HCT116 (cell line): Measurements from ENCODE around the gene ALDH2. TPM values are rescaled to one million over a fixed set of nuclear protein-coding genes. Genes with fewer than 3 reads are reported as not detected.

Experiments used
- ATAC-seq: fragments of 200-7000 bp; cut with Tn5 transposase; 2 replicates; pipeline ENCODE4 v1.9.1; 2020; ENCODE audit warnings: mild to moderate bottlenecking, moderate library complexity
- BruUV-seq: library from RNA; stranded (reverse); fragments of 400-500 nt; replicated peaks from 2 replicates; lab custom pipeline; 2021; lab: Mats Ljungman, UMichigan
- CTCF ChIA-PET: fragments of 300-600 bp; sonication (Branson Sonifier 250); formaldehyde crosslinking; loops from one replicate; lab custom pipeline; 2021; ENCODE audit warnings: antibody characterized with exemption; lab: Charles Lee
- POLR2A ChIA-PET: fragments of 300-600, 350-600 bp; sonication (Branson Sonifier 250); formaldehyde crosslinking; loops from one replicate; lab custom pipeline; 2021; ENCODE audit warnings: antibody characterized with exemption; lab: Charles Lee
- RAD21 ChIA-PET, 2 experiments: fragments of 300-600 bp; sonication (Branson Sonifier 250); formaldehyde crosslinking; loops; one replicate each; lab custom pipeline; 2023; ENCODE audit warnings: low total read pairs in 2 of 2; ENCODE audit not compliant: uncharacterized antibody in 2 of 2, unreplicated experiment in 2 of 2, low non-redundant PET in 1 of 2; lab: Charles Lee
- DNase-seq: peaks from one replicate; pipeline ENCODE4 v3.0.0-alpha.2; 2010; ENCODE audit warnings: low read depth, low spot score
- H2AFZ ChIP-seq: fragments of 200-600 bp; shearing (Covaris generic), sonication (generic); 2 replicates; pipeline ENCODE4 v1.6.1; 2017; ENCODE audit warnings: low read depth, mixed run types, mixed read lengths, antibody characterized with exemption, low read length; ENCODE audit not compliant: poor library complexity, severe bottlenecking
- H3K27ac ChIP-seq: 2 replicates; pipeline ENCODE4 v1.5.1; 2012; ENCODE audit warnings: low read depth, low read length
- H3K27me3 ChIP-seq: fragments of 200-600 bp; sonication (generic); 2 replicates; pipeline ENCODE4 v1.6.1; 2016; ENCODE audit warnings: mixed run types, low read length, mixed read lengths; ENCODE audit not compliant: insufficient read depth
- H3K36me3 ChIP-seq, 2 experiments: fragments of 200-500 bp in 1 of 2; fragments of 200-600 bp in 1 of 2; sonication (Bioruptor generic) in 1 of 2; sonication (generic) in 1 of 2; 2 replicates each; pipeline versions ENCODE4 v1.5.1 to v1.6.1; 2014 to 2016; ENCODE audit warnings: low read length in 2 of 2, inconsistent platforms in 1 of 2, mixed read lengths in 1 of 2, mixed run types in 1 of 2; ENCODE audit not compliant: insufficient read depth in 2 of 2, control insufficient read depth in 1 of 2
- H3K4me1 ChIP-seq, 2 experiments: fragments of 200-600 bp in 1 of 2; sonication (generic) in 1 of 2; 2 replicates each; pipeline versions ENCODE4 v1.5.1 to v1.6.1; 2012 to 2017; ENCODE audit warnings: low read length in 2 of 2, inconsistent platforms in 1 of 2, mild to moderate bottlenecking in 1 of 2, mixed read lengths in 1 of 2, mixed run types in 1 of 2, moderate library complexity in 1 of 2; ENCODE audit not compliant: insufficient read depth in 2 of 2, control insufficient read depth in 1 of 2
- H3K4me2 ChIP-seq: fragments of 200-600 bp; sonication (generic); 2 replicates; pipeline ENCODE4 v1.6.1; 2017; ENCODE audit warnings: mixed run types, low read length, mixed read lengths
- H3K4me3 ChIP-seq, 2 experiments: fragments of 200-600 bp in 1 of 2; sonication (generic) in 1 of 2; replicated peaks in 1 of 2; 2 replicates each; pipeline ENCODE4 v1.5.1; 2011 to 2016; ENCODE audit warnings: low read length in 2 of 2, control low read depth in 1 of 2, low read depth in 1 of 2, mild to moderate bottlenecking in 1 of 2, mixed read lengths in 1 of 2, mixed run types in 1 of 2
- H3K79me2 ChIP-seq: fragments of 200-600 bp; sonication (generic); 2 replicates; pipeline ENCODE4 v1.6.1; 2017; ENCODE audit warnings: mild to moderate bottlenecking, mixed run types, low read length, moderate library complexity, mixed read lengths; ENCODE audit not compliant: insufficient read depth
- H3K9ac ChIP-seq: fragments of 200-600 bp; sonication (generic); 2 replicates; pipeline ENCODE4 v1.6.1; 2016; ENCODE audit warnings: low read length, mixed read lengths
- H3K9me2 ChIP-seq: fragments of 200-600 bp; sonication (generic), shearing (Covaris generic); 2 replicates; pipeline ENCODE4 v1.6.1; 2017; ENCODE audit warnings: mixed run types, mild to moderate bottlenecking, moderate library complexity; ENCODE audit not compliant: insufficient read depth
- H3K9me3 ChIP-seq, 2 experiments: fragments of 200-500 bp in 1 of 2; fragments of 200-600 bp in 1 of 2; sonication (Bioruptor generic) in 1 of 2; sonication (generic) in 1 of 2; 2 replicates each; pipeline ENCODE4 v1.6.1; 2014 to 2017; ENCODE audit warnings: low read length in 2 of 2, mixed read lengths in 2 of 2, inconsistent platforms in 1 of 2, low read depth in 1 of 2, mild to moderate bottlenecking in 1 of 2, mixed run types in 1 of 2, moderate library complexity in 1 of 2; ENCODE audit not compliant: control insufficient read depth in 1 of 2, insufficient read depth in 1 of 2
- H4K20me1 ChIP-seq: fragments of 200-600 bp; sonication (generic), shearing (Covaris generic); 2 replicates; pipeline ENCODE4 v1.6.1; 2017; ENCODE audit warnings: mixed run types, mild to moderate bottlenecking, moderate library complexity; ENCODE audit not compliant: insufficient read depth
- CBX3 ChIP-seq: IDR thresholded peaks from 2 replicates; pipeline ENCODE4 v1.6.1; 2012; ENCODE audit warnings: low read depth
- CEBPB ChIP-seq: IDR thresholded peaks from 2 replicates; pipeline ENCODE4 v1.6.1; 2012; ENCODE audit warnings: low read depth
- EZH2 ChIP-seq: fragments of 200-600 bp; sonication (generic); IDR thresholded peaks from 2 replicates; pipeline ENCODE4 v1.6.1; 2017; ENCODE audit warnings: antibody characterized with exemption, mixed run types
- EZH2phosphoT487 ChIP-seq: fragments of 200-600 bp; IDR thresholded peaks from 2 replicates; pipeline ENCODE4 v1.6.1; 2018; ENCODE audit warnings: antibody characterized with exemption, borderline replicate concordance
- JUND ChIP-seq: IDR thresholded peaks from 2 replicates; pipeline ENCODE4 v1.6.1; 2012
- POLR2A ChIP-seq: IDR thresholded peaks from 2 replicates; pipeline ENCODE4 v1.7.0; 2011; ENCODE audit warnings: borderline replicate concordance; ENCODE audit not compliant: insufficient read depth, insufficient read length; ENCODE audit errors: extremely low read depth
- POLR2AphosphoS5 ChIP-seq: IDR thresholded peaks from 2 replicates; pipeline ENCODE4 v1.6.1; 2011; ENCODE audit warnings: mild to moderate bottlenecking, low read depth, low read length, moderate library complexity
- SIN3A ChIP-seq: IDR thresholded peaks from 2 replicates; pipeline ENCODE4 v1.6.1; 2012; ENCODE audit warnings: low read depth
- SP1 ChIP-seq: IDR thresholded peaks from 2 replicates; pipeline ENCODE4 v1.6.1; 2012; ENCODE audit warnings: low read depth
- SRF ChIP-seq: IDR thresholded peaks from 2 replicates; pipeline ENCODE4 v1.6.1; 2012; ENCODE audit warnings: low read depth
- TCF7L2 ChIP-seq: IDR thresholded peaks from 2 replicates; pipeline ENCODE4 v1.7.0; 2011; ENCODE audit warnings: borderline replicate concordance, inconsistent platforms; ENCODE audit not compliant: insufficient read depth, insufficient read length; ENCODE audit errors: extremely low read depth
- YY1 ChIP-seq: IDR thresholded peaks from 2 replicates; pipeline ENCODE4 v1.6.1; 2011; ENCODE audit warnings: low read length, low read depth, moderate library complexity, mild to moderate bottlenecking; ENCODE audit not compliant: insufficient replicate concordance; ENCODE audit errors: extremely low read depth
- ZFX ChIP-seq: fragments of 450-650 bp; IDR thresholded peaks from 2 replicates; pipeline ENCODE4 v1.6.1; 2017
- ZNF274 ChIP-seq: fragments of 200-500 bp; sonication (Bioruptor generic); IDR thresholded peaks from 2 replicates; pipeline ENCODE4 v1.6.1; 2014; ENCODE audit warnings: mild to moderate bottlenecking, low read depth, low read length, inconsistent platforms
- intact Hi-C: fragments of 100-400 bp; cut with micrococcal nuclease; formaldehyde crosslinking; loops from 2 replicates; pipeline ENCODE4 v1.10.0; 2022
- total RNA-seq: library from RNA; stranded (reverse); gene quantifications from one replicate; pipeline ENCODE4 v1.2.1, GENCODE V29; 2021; ENCODE audit not compliant: unreplicated experiment
- TF ChIP-seq, protein P1 (sequence below): IDR thresholded peaks from 2 replicates; pipeline ENCODE4 v1.6.1; 2012
- TF ChIP-seq, protein P2 (sequence below): IDR thresholded peaks from 2 replicates; pipeline ENCODE4 v1.6.1; 2011; ENCODE audit warnings: mild to moderate bottlenecking, low read length, moderate library complexity; ENCODE audit not compliant: insufficient replicate concordance; ENCODE audit errors: extremely low read depth
- TF ChIP-seq, protein P3 (sequence below): IDR thresholded peaks from 2 replicates; pipeline ENCODE4 v1.6.1; 2012; ENCODE audit warnings: low read depth
- TF ChIP-seq, protein P4 (sequence below), 3 experiments: fragments of 200-600 bp in 1 of 3; sonication (generic) in 1 of 3; IDR thresholded peaks in 2 of 3; conservative IDR thresholded peaks in 1 of 3; 2 replicates each; pipeline ENCODE4 v1.5.1; 2012 to 2017; ENCODE audit warnings: low read depth in 2 of 3, low read length in 2 of 3, antibody characterized with exemption in 1 of 3, borderline replicate concordance in 1 of 3, control low read depth in 1 of 3, mild to moderate bottlenecking in 1 of 3, mixed read lengths in 1 of 3, mixed run types in 1 of 3, moderate library complexity in 1 of 3; ENCODE audit not compliant: insufficient read depth in 1 of 3

ALDH2 gene
- total RNA-seq, 1 experiment from 2014 or later = 32.9 TPM

DNA sequence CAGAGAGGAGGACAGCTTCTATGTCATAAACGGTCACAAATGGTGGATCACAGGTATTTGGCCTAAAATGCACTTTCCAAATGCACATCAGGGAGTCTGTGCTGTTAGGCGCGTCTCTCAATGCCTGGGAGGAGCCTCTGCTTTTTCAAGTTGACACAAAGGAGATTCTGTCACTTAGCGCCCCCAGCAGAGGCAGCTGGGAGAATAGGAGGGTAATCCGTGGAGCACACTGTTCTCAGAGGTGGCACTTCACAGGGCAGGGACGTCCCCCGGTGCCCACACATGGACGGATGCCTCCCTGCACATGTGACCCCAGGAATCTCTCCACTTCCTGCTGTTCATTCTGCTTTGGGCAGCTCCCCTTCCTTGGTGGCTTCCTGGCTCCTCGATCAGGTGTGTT is 19.4 kb upstream of the ALDH2 start:
- intact Hi-C loops = no loop called here
- H3K27me3 ChIP-seq = no peaks in the 10 kb centered on the region
- H3K27ac ChIP-seq = no peak overlapping the region
- H3K79me2 ChIP-seq = no peaks in the 10 kb centered on the region
- H3K9me2 ChIP-seq = no peaks in the 10 kb centered on the region
- no peak overlapping the region for H3K4me3 ChIP-seq
- no peak overlapping the region for H2AFZ ChIP-seq
- no peaks in the 10 kb centered on the region for H4K20me1 ChIP-seq
- H3K36me3 ChIP-seq = peaks cover 6% of the 10 kb centered on the region in 2 experiments; a peak in 1 of 4 replicates
- ChIA-PET CTCF (no interaction called here), POLR2A (no interaction called here), RAD21 (no interaction called here)
- ATAC-seq (no peak), DNase-seq (no peak)
- TF ChIP-seq SIN3A (no peak), SP1 (no peak), SRF (no peak), CBX3 (no peak), ZNF274 (no peak), ZFX (no peak), POLR2AphosphoS5 (no peak), EZH2phosphoT487 (no peak), JUND (no peak), TCF7L2 (no peak), CEBPB (no peak), EZH2 (no peak), POLR2A (no peak), YY1 (no peak)
- TF ChIP-seq, protein P1, sequence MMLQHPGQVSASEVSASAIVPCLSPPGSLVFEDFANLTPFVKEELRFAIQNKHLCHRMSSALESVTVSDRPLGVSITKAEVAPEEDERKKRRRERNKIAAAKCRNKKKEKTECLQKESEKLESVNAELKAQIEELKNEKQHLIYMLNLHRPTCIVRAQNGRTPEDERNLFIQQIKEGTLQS = no peak
- TF ChIP-seq, protein P2, sequence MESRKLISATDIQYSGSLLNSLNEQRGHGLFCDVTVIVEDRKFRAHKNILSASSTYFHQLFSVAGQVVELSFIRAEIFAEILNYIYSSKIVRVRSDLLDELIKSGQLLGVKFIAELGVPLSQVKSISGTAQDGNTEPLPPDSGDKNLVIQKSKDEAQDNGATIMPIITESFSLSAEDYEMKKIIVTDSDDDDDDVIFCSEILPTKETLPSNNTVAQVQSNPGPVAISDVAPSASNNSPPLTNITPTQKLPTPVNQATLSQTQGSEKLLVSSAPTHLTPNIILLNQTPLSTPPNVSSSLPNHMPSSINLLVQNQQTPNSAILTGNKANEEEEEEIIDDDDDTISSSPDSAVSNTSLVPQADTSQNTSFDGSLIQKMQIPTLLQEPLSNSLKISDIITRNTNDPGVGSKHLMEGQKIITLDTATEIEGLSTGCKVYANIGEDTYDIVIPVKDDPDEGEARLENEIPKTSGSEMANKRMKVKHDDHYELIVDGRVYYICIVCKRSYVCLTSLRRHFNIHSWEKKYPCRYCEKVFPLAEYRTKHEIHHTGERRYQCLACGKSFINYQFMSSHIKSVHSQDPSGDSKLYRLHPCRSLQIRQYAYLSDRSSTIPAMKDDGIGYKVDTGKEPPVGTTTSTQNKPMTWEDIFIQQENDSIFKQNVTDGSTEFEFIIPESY = no peak
- TF ChIP-seq, protein P3, sequence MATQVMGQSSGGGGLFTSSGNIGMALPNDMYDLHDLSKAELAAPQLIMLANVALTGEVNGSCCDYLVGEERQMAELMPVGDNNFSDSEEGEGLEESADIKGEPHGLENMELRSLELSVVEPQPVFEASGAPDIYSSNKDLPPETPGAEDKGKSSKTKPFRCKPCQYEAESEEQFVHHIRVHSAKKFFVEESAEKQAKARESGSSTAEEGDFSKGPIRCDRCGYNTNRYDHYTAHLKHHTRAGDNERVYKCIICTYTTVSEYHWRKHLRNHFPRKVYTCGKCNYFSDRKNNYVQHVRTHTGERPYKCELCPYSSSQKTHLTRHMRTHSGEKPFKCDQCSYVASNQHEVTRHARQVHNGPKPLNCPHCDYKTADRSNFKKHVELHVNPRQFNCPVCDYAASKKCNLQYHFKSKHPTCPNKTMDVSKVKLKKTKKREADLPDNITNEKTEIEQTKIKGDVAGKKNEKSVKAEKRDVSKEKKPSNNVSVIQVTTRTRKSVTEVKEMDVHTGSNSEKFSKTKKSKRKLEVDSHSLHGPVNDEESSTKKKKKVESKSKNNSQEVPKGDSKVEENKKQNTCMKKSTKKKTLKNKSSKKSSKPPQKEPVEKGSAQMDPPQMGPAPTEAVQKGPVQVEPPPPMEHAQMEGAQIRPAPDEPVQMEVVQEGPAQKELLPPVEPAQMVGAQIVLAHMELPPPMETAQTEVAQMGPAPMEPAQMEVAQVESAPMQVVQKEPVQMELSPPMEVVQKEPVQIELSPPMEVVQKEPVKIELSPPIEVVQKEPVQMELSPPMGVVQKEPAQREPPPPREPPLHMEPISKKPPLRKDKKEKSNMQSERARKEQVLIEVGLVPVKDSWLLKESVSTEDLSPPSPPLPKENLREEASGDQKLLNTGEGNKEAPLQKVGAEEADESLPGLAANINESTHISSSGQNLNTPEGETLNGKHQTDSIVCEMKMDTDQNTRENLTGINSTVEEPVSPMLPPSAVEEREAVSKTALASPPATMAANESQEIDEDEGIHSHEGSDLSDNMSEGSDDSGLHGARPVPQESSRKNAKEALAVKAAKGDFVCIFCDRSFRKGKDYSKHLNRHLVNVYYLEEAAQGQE = no peak
- TF ChIP-seq, protein P4, sequence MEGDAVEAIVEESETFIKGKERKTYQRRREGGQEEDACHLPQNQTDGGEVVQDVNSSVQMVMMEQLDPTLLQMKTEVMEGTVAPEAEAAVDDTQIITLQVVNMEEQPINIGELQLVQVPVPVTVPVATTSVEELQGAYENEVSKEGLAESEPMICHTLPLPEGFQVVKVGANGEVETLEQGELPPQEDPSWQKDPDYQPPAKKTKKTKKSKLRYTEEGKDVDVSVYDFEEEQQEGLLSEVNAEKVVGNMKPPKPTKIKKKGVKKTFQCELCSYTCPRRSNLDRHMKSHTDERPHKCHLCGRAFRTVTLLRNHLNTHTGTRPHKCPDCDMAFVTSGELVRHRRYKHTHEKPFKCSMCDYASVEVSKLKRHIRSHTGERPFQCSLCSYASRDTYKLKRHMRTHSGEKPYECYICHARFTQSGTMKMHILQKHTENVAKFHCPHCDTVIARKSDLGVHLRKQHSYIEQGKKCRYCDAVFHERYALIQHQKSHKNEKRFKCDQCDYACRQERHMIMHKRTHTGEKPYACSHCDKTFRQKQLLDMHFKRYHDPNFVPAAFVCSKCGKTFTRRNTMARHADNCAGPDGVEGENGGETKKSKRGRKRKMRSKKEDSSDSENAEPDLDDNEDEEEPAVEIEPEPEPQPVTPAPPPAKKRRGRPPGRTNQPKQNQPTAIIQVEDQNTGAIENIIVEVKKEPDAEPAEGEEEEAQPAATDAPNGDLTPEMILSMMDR (IDR thresholded peaks at IDR 0.05 in 2 of 3, conservative IDR thresholded peaks at IDR 0.05 in 1 of 3; ENCODE audit: borderline replicate concordance in 1 of 3, insufficient read depth in 1 of 3, low read depth in 2 of 3, low read length in 2 of 3) = no peak
- no peaks in the 10 kb centered on the region for H3K4me1 ChIP-seq
- H3K4me2 ChIP-seq = no peak overlapping the region
- H3K9ac ChIP-seq = no peak overlapping the region
- BruUV-seq = no TSS peak
- no peaks in the 10 kb centered on the region for H3K9me3 ChIP-seq
